Progenitor cell of endocrine pancreas (in vitro differentiated cells): ENCODE data around the gene SIL1. TPM values are rescaled to one million over a fixed set of nuclear protein-coding genes. Genes with fewer than 3 reads are reported as not detected.

ENCODE experiments used
- DNase-seq: peaks from one replicate; pipeline ENCODE4 v3.0.0; 2021; ENCODE audit warnings: low spot score; ENCODE audit not compliant: unreplicated experiment
- H3K27ac Mint-ChIP-seq: 2 replicates; pipeline ENCODE4 v1.8.0; 2021; ENCODE audit warnings: mild to moderate bottlenecking, moderate library complexity, mixed read lengths
- H3K27me3 Mint-ChIP-seq: 2 replicates; pipeline ENCODE4 v1.8.0; 2021; ENCODE audit warnings: mixed read lengths
- H3K36me3 Mint-ChIP-seq: 2 replicates; pipeline ENCODE4 v1.8.0; 2022; ENCODE audit warnings: mixed read lengths; ENCODE audit not compliant: insufficient read depth
- H3K4me1 Mint-ChIP-seq: 2 replicates; pipeline ENCODE4 v1.8.0; 2021; ENCODE audit warnings: low read depth, mixed read lengths
- H3K4me3 Mint-ChIP-seq: 2 replicates; pipeline ENCODE4 v1.8.0; 2021; ENCODE audit warnings: low read depth, mild to moderate bottlenecking, moderate library complexity, mixed read lengths
- H3K9me3 Mint-ChIP-seq: 2 replicates; pipeline ENCODE4 v1.8.0; 2021; ENCODE audit warnings: low read depth, mixed read lengths
- CTCF ChIP-seq: fragments of 200-600 bp; sonication (generic); IDR thresholded peaks from one replicate; pipeline ENCODE4 v1.5.0; 2021; ENCODE audit warnings: antibody characterized with exemption, mild to moderate bottlenecking; ENCODE audit not compliant: unreplicated experiment
- total RNA-seq: library from RNA; stranded (reverse); gene quantifications from 2 replicates; pipeline ENCODE4 v1.2.1, GENCODE V29; 2021

SIL1 gene
- total RNA-seq, 1 donor from 2014 or later, result 26.0 TPM

GRCh38 chr5:138903130-138903775 lies 294.9 kb downstream of the SIL1 start:
- peak overlapping the region; percentile 10 for H3K27ac Mint-ChIP-seq
- no peaks in the 10 kb centered on the region for H3K4me1 Mint-ChIP-seq
- no peak for TF ChIP-seq CTCF
- no peak for DNase-seq
- H3K27me3 Mint-ChIP-seq, result no peaks in the 10 kb centered on the region
- H3K9me3 Mint-ChIP-seq, result peaks cover 3% of the 10 kb centered on the region
- H3K4me3 Mint-ChIP-seq, result no peak overlapping the region
- peaks cover 41% of the 10 kb centered on the region for H3K36me3 Mint-ChIP-seq

- Mint-ChIP-seq H3K27ac (peak overlapping the region; percentile 12), H3K9me3 (peaks cover 3% of the 10 kb centered on the region), H3K36me3 (peaks cover 48% of the 10 kb centered on the region), H3K4me1 (no peaks in the 10 kb centered on the region), H3K4me3 (no peak overlapping the region), H3K27me3 (no peaks in the 10 kb centered on the region)
- no peak for TF ChIP-seq CTCF
- DNase-seq, result no peak
Measured at GRCh38 chr5:138901716-138902115, 296.5 kb downstream of the SIL1 start.

GRCh38 chr5:138900281-138900965 lies 297.7 kb downstream of the SIL1 start:
- no peak overlapping the region for H3K27ac Mint-ChIP-seq

GRCh38 chr5:138898742-138899141 lies 299.4 kb downstream of the SIL1 start:
- H3K36me3 Mint-ChIP-seq, result peaks cover 44% of the 10 kb centered on the region
- peaks cover 1% of the 10 kb centered on the region for H3K4me1 Mint-ChIP-seq
- H3K9me3 Mint-ChIP-seq, result peaks cover 3% of the 10 kb centered on the region
- no peak for DNase-seq
- no peaks in the 10 kb centered on the region for H3K27me3 Mint-ChIP-seq
- no peak for TF ChIP-seq CTCF
- no peak overlapping the region for H3K4me3 Mint-ChIP-seq
- no peak overlapping the region for H3K27ac Mint-ChIP-seq

More at GRCh38 chr5:138900281-138900965, 297.7 kb downstream of the SIL1 start:
- no peak for DNase-seq
- H3K36me3 Mint-ChIP-seq, result peaks cover 47% of the 10 kb centered on the region
- H3K4me3 Mint-ChIP-seq, result no peak overlapping the region
- no peaks in the 10 kb centered on the region for H3K4me1 Mint-ChIP-seq
- peaks cover 3% of the 10 kb centered on the region for H3K9me3 Mint-ChIP-seq
- TF ChIP-seq CTCF, result no peak
- no peaks in the 10 kb centered on the region for H3K27me3 Mint-ChIP-seq

- Mint-ChIP-seq H3K9me3 (peaks cover 3% of the 10 kb centered on the region), H3K36me3 (peaks cover 41% of the 10 kb centered on the region), H3K27me3 (no peaks in the 10 kb centered on the region), H3K4me3 (no peak overlapping the region), H3K4me1 (peaks cover 1% of the 10 kb centered on the region), H3K27ac (no peak overlapping the region)
- DNase-seq, result no peak
- TF ChIP-seq CTCF, result no peak
Measured at GRCh38 chr5:138898299-138898698, 299.9 kb downstream of the SIL1 start.

Other genes with a start within 250 kb of the SIL1 start
- 324 and 336 TPM in 2 replicates for gene MATR3, start 95.4 kb upstream of the SIL1 start, total RNA-seq
- gene PAIP2, start 143.5 kb upstream of the SIL1 start, total RNA-seq, result 92.3 and 97.4 TPM in 2 replicates
- 0.20 and 0.48 TPM in 2 replicates for gene SLC23A1, start 184.9 kb upstream of the SIL1 start, total RNA-seq
- 0.24 and 0.80 TPM in 2 replicates for gene MZB1, start 191.5 kb upstream of the SIL1 start, total RNA-seq
- gene PROB1, start 196.7 kb upstream of the SIL1 start, total RNA-seq, result 2.0 and 2.2 TPM in 2 replicates
- gene SPATA24, start 205.7 kb upstream of the SIL1 start, total RNA-seq, result 13.9 and 14.0 TPM in 2 replicates
- 23.1 and 23.3 TPM in 2 replicates for gene DNAJC18, start 241.2 kb upstream of the SIL1 start, total RNA-seq